Right lobe of liver (tissue), 4 donors: ENCODE results near the gene ALK.

Source experiments
- POLR2A ChIP-seq: fragments of 450-650 bp; IDR thresholded peaks from one replicate; pipeline ENCODE4 v1.6.1; 2017; ENCODE audit warnings: antibody characterized with exemption, mild to moderate bottlenecking
- TF ChIP-seq, protein P1 (sequence below), 4 donors: fragments of 200-600 bp in 3 of 4; fragments of 450-650 bp in 1 of 4; IDR thresholded peaks; one replicate each; pipeline versions ENCODE4 v1.5.1 to v1.8.0; 2016 to 2022; ENCODE audit warnings: antibody characterized with exemption in 4 of 4, mild to moderate bottlenecking in 2 of 4
- donor health status: DM: no; HTN: no; CAD: no.
- donor health status: DM: no; HTN: no; CAD: no.
- donor health status: DM: no; HTN: yes; CAD: no.

GRCh38 chr2:29782087-29782486 is 139.3 kb downstream of the ALK start:
- TF ChIP-seq, protein P1, sequence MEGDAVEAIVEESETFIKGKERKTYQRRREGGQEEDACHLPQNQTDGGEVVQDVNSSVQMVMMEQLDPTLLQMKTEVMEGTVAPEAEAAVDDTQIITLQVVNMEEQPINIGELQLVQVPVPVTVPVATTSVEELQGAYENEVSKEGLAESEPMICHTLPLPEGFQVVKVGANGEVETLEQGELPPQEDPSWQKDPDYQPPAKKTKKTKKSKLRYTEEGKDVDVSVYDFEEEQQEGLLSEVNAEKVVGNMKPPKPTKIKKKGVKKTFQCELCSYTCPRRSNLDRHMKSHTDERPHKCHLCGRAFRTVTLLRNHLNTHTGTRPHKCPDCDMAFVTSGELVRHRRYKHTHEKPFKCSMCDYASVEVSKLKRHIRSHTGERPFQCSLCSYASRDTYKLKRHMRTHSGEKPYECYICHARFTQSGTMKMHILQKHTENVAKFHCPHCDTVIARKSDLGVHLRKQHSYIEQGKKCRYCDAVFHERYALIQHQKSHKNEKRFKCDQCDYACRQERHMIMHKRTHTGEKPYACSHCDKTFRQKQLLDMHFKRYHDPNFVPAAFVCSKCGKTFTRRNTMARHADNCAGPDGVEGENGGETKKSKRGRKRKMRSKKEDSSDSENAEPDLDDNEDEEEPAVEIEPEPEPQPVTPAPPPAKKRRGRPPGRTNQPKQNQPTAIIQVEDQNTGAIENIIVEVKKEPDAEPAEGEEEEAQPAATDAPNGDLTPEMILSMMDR (IDR thresholded peaks at IDR 0.05), result no peak
- TF ChIP-seq POLR2A, result no peak
